Ovary (tissue), 3 donors: ENCODE data around the gene FLNA.

ENCODE experiments used
- CTCF ChIP-seq, 3 donors: fragments of 450-650 bp in 2 of 3; fragments of 200-600 bp in 1 of 3; IDR thresholded peaks; one replicate each; pipeline versions ENCODE4 v1.5.1 to v1.8.0; 2016 to 2022; ENCODE audit warnings: antibody characterized with exemption in 3 of 3, mild to moderate bottlenecking in 1 of 3
- EP300 ChIP-seq: sonication (generic); formaldehyde crosslinking; IDR thresholded peaks from one replicate; pipeline ENCODE4 v1.6.1; 2017; ENCODE audit warnings: antibody characterized with exemption
- POLR2A ChIP-seq: fragments of 450-650 bp; IDR thresholded peaks from one replicate; pipeline ENCODE4 v1.6.1; 2017; ENCODE audit warnings: antibody characterized with exemption, mild to moderate bottlenecking, moderate library complexity
- donor health status: DM: no; HTN: no; CAD: no.

- TF ChIP-seq POLR2A (no peak), CTCF (IDR thresholded peaks at IDR 0.05) (no peak), EP300 (no peak)
Measured at GRCh38 chrX:154355776-154356140, 18.7 kb downstream of the FLNA start.
